Esophagus muscularis mucosa (tissue), 3 donors: ENCODE results near the gene PATL1.

Experiments
- POLR2A ChIP-seq: fragments of 450-650 bp; IDR thresholded peaks from one replicate; pipeline ENCODE4 v1.6.1; 2017; ENCODE audit warnings: antibody characterized with exemption, moderate library complexity, mild to moderate bottlenecking, low read depth
- POLR2AphosphoS5 ChIP-seq, 2 donors: sonication (generic); formaldehyde crosslinking; IDR thresholded peaks; one replicate each; pipeline ENCODE4 v1.6.1; 2017; ENCODE audit warnings: antibody characterized with exemption in 2 of 2
- TF ChIP-seq, protein P1 (sequence below), 3 experiments: fragments of 200-600 bp in 2 of 3; fragments of 450-650 bp in 1 of 3; sonication (generic) in 2 of 3; IDR thresholded peaks; one replicate each; pipeline ENCODE4 v1.5.1; 2017 to 2019; ENCODE audit warnings: antibody characterized with exemption in 3 of 3, mild to moderate bottlenecking in 2 of 3, moderate library complexity in 1 of 3

DNA sequence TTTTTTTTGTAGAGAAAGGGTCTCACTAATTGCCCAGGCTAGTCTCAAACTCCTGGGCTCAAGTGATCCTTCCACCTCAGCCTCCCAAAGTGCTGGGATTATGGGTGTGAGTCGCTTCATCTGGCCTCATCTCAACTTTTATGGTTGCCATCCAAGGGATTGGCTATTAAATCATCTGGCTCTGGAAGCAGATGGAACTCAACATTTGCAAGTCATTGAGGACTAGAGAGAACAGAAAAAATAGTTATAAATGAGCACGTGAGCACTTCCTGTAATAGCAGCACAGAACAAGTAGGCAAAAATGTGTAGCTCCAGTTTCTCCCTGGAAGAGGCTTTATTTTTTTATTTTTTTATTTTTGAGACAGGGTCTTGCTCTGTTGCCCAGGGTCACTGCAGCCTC lies 22.3 kb upstream of the PATL1 start:
- TF ChIP-seq POLR2AphosphoS5 (IDR thresholded peaks at IDR 0.05) (no peak), POLR2A (no peak)
- TF ChIP-seq, protein P1, sequence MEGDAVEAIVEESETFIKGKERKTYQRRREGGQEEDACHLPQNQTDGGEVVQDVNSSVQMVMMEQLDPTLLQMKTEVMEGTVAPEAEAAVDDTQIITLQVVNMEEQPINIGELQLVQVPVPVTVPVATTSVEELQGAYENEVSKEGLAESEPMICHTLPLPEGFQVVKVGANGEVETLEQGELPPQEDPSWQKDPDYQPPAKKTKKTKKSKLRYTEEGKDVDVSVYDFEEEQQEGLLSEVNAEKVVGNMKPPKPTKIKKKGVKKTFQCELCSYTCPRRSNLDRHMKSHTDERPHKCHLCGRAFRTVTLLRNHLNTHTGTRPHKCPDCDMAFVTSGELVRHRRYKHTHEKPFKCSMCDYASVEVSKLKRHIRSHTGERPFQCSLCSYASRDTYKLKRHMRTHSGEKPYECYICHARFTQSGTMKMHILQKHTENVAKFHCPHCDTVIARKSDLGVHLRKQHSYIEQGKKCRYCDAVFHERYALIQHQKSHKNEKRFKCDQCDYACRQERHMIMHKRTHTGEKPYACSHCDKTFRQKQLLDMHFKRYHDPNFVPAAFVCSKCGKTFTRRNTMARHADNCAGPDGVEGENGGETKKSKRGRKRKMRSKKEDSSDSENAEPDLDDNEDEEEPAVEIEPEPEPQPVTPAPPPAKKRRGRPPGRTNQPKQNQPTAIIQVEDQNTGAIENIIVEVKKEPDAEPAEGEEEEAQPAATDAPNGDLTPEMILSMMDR (IDR thresholded peaks at IDR 0.05): no peak
